T-helper 1 cell treated with Interleukin-12 subunit alpha and Interleukin-12 subunit beta and Interleukin-4 antibody, amounts not matched to agents 30 ng/mL and 1 ng/mL, for 36 hours (primary cell): ENCODE results near the gene NEDD4L. TPM values are rescaled to one million over a fixed set of nuclear protein-coding genes. Genes with fewer than 3 reads are reported as not detected.
"Not testable (repeated sequence)": the region's sequence is repeated elsewhere in the genome, so short reads cannot be mapped to it uniquely, and the experiment has no call there.

ENCODE experiments used
- intact Hi-C: fragments of 100-400 bp; cut with micrococcal nuclease; formaldehyde crosslinking; loops from one replicate; pipeline ENCODE4 v1.15.1; 2024
- total RNA-seq: library from RNA; stranded (reverse); gene quantifications from 2 replicates; pipeline ENCODE4 v1.2.3, GENCODE V29; 2022

The NEDD4L gene
- total RNA-seq, 1 donor from 2014 or later = 4.3 TPM

DNA sequence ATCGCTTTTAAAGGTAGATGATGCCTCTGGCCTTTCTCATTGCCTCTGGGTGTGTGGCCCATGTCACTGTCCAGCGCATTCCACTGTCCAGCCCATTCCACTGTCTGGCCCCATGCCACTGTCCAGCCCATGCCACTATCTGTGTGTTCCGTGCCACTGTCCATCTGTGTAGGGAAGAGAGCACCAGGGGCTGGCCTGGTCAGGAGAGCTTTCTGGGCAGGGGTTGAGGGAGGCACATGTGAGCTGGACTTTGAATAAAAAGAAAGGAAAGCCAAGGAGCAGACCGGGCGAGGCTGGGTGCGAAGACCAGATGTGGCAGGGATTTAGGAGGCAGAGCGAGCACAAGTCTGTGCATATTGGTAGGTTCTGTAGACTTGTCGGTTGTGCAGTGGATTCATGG lies 236.2 kb downstream of the NEDD4L start:
- intact Hi-C loops = no loop called here

- intact Hi-C loops = not testable (repeated sequence)
Measured at GRCh38 chr18:58282872-58283271, 238.8 kb downstream of the NEDD4L start.

- intact Hi-C loops = no loop called here
Measured at GRCh38 chr18:58284699-58285448, 240.8 kb downstream of the NEDD4L start.

DNA sequence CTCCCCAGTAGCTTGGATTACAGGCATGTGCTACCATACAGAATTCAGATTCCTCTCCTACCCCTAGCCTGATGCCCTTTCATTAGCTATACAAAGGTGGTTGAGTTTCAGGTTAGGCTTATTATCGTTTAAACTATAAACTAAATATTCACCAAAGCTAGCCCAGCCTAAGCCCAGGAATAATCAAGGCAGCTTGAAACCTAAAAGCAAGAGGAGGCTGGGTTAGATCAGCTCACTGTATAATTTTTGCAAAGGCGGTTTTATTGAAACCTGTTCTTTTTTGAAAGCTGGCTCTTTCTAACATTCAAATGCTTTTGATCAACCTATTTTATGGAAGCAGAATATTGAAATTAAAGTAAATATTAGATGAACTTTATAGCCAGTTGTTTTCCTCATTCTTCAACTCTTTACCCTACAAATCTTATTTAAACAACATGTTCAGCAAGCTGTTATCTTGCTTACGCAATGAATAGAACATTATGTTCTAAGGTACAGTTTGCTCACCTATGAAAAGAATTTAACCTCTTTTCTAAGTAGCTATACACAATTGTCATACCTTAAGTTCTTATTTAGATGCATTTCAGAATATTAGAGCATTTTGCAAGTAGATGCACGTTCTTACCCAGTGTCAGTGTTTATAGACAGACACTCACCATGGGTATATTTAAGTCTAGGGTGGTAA lies 241.6 kb downstream of the NEDD4L start:
- intact Hi-C loops = no loop called here

- intact Hi-C loops = no loop called here
Measured at GRCh38 chr18:58286632-58287352, 242.8 kb downstream of the NEDD4L start.

DNA sequence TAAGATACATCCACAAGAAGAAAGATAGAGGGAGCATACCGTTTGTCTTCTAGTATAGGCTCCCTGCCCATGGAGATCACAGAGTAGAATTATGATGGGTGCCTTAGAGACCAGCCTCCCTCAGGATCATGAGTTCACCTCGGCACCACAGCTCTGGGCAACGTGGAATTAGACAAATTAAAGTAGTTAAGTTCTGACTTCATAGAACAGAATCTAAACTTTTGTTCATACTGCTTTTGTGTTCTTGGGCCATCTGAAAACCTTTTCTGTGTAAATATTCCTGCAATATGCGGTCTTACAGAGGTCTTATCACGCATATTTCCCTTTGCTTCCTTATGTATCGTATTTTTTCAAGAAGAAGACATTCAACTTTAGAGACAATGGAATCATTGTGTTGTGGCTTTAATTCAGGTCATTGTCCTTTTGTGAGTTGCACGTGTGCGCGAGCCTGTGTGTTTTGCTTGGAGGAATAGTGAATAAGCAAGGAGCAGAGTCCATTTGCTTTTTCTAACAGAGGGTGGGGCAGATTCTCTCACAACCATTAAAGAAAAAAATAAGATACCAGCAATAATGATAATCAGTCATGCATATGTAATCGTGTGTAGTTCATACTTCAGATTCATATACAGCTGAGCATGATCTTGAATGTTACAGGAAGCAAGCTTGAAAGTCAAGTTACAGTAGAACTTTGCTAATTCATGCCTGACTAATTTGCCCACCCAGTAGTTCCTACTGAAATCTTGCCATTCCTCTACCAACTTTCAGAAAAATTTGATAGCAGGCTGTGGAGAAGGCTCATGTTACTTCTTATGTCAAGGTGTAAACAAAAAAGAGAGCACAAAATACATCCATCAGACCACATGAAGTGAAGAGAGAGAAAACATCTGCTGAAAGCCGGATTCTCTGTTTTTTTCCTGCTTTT lies 243.6 kb downstream of the NEDD4L start:
- intact Hi-C loops = no loop called here

DNA sequence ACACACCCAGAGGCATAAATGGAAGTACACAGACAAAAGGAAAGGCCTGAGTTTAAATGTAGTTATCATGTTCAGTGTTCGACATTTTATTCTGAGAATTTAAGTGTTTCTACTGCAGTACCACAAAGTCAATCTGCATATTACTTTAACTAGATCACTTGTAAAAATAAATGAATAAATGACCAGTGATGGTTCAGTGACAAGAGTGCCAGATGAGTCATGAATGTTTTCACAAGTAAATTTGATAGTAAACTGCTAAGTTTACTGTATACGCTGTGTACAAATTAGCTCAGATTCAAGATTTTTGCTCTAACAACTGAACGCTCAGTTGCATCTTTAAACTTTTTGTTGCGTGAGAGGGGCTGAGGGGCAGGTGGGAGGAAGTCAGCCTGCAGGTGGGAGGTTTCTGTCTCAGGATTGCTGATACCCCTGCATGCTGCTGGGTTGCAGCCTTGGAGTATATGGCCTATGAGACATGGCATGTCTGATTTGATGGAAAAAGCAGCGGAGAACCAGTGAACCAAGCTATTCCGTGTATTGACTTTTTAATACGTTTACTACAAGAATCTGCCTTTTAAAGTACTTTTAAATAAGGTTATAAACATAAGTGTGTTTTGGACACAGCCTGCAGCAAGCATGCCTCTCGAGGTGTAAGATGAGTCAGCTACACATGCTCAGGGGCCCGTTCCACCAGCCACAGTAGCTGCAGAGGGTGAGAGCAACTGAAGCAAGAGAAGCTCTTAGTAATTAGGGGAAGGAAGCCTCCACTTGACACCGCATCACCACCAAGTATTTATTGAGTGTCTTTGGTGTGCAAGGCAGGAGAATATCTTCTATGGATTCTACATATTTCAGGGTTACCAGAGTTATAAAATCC lies 245.1 kb downstream of the NEDD4L start:
- intact Hi-C loops = no loop called here

DNA sequence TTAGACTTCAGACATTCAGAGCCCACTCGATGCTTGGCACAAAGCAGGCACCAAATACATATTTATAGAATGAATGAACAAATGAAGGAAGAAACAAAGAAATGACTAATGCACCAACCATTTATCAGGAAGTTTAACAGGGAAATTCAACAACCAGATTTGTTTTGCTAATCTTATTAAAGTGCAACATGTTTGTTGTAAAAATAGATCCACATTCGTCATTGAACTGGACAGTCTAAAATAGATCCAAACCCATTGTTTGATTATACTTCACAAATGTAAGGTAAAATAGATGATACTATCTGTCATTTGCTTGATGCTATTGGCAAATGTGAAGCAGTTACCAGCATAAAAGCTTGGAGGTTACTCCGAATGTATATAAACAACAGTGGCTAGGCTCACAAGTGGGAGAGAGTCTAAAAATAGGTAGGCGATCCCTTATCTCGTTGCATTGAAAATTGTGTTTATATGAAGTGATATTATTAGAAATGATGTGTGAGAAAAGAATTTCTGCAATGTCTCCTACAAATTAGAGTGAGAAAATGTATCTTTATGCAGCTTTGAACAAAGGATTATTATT lies 246.2 kb downstream of the NEDD4L start:
- intact Hi-C loops = no loop called here

DNA sequence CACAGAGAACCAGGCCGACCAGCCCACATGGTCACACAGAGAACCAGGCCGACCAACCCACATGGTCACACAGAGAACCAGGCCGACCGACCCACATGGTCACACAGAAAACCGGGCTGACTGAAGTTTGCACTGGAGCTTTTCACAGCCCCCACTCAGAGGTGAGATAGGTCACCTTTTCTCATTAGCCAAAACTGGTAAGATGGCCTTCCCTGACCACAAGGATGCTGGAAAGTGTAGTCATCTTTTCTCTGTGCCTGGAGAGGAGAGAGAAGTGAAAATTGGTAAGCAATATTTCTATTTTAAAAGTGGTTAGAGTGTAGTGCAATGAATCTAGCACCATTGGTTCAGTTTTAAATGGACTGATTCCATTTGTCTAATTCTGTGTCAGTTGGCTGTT lies 247.1 kb downstream of the NEDD4L start:
- intact Hi-C loops = no loop called here

DNA sequence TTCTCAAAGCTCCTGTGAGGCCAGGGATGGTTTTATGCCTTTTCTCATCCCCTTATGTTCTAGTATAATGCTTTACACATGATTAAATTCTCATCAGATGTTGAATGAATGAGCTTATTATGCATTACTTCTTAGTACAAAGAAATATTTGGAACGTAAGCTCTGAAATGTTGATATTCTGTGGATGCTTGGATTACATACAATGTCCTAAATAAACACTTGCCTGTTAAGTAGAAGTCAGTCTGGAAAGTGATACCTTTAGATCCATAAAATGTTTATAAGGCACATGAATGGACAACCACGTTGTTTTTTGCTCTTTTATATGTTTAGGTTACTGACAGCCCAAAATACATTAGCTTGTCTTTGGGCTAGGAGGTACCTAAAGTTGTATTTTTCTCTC lies 248.6 kb downstream of the NEDD4L start:
- intact Hi-C loops = no loop called here

- intact Hi-C loops = loop anchor here (1.0 kb wide), 1 partner anchor 25 kb away; no protein-coding TSS in a partner anchor
Measured at GRCh38 chr18:58297198-58297597, 253.2 kb downstream of the NEDD4L start.

- intact Hi-C loops = no loop called here
Measured at GRCh38 chr18:58298251-58299134, 254.5 kb downstream of the NEDD4L start.

DNA sequence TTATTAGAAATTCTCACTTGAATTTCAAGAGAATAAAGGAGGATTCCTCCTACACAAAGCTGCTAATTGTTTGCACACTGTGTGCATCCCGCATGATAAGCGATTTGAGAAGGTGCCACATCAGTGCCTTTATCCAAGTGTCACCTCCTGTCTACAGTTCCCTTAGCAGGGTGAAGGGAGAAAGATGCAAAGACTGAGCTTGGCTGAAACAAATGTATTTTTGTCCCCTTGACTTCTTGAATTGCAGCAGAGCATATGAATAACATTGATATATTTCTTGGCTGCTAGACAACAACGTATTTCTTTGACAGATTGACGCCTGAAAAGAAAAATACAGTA lies 255.1 kb downstream of the NEDD4L start:
- intact Hi-C loops = no loop called here

GRCh38 chr18:58299936-58300335 lies 255.9 kb downstream of the NEDD4L start:
- intact Hi-C loops = loop anchor here (5.0 kb wide), 1 partner anchor 463 kb away; no protein-coding TSS in a partner anchor

GRCh38 chr18:58300867-58301266 lies 256.8 kb downstream of the NEDD4L start:
- intact Hi-C loops = loop anchor here (5.0 kb wide), 1 partner anchor 464 kb away; no protein-coding TSS in a partner anchor

DNA sequence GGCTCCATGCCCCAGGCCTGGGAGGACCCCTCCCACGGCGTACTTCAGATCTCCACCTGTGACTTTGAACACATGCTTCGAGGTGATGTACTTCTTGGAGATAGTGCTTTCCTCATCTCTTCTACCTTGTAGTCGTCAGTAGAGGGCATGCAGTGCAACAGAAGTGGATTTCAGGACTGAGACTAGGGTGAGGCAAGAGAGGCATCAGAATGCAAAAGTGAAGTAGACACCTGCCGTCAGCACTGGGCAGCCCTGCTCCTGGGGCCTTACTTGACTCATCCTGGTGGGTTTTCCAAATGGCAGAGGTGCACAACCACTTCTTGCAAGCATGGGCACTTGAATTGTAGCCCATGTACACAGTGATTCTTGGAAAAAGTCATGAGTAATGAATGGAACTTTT lies 258.8 kb downstream of the NEDD4L start:
- intact Hi-C loops = loop anchor here (1.0 to 5.0 kb wide), 2 partner anchors 19 to 466 kb away; no protein-coding TSS in a partner anchor

GRCh38 chr18:58303363-58303762 lies 259.3 kb downstream of the NEDD4L start:
- intact Hi-C loops = loop anchor here (1.0 to 5.0 kb wide), 2 partner anchors 19 to 466 kb away; no protein-coding TSS in a partner anchor

DNA sequence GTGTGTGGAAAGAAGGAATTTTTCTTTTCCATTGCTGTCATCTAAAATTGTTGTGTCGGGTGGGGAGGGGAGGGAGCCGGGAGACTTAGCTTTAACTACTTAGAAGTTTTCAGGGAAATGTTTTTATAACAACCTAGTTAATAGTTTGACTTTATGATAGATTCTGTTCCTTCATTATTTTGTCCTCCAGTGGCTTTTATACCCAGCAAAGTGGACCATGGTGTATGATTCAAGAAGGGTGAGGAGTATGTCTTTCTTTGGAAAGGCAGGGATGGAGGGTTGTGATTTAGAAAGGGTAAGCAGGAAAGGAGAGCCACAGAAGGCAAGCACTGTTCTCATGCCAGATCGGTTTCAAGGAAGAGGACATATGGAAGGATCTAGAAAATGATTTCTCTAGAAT lies 261.8 kb downstream of the NEDD4L start:
- intact Hi-C loops = no loop called here

DNA sequence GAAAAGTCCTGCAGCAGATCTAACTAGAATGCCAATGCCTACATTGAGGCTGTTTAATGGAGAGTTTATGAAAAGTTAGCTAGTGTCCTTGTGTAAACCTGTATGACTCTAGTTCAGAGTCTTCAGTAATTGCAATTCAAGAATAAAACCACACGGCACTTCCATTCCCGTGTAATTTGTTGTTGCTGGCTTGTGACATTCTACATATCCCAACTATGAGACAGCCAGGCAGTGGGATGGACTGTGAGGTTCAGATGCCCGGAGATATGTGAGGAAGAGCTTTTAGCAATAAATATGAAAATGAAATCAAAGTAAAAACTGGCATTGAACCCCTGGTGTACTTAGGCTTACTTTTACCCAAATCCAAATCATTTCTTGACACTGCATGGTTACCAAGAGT lies 263.4 kb downstream of the NEDD4L start:
- intact Hi-C loops = no loop called here
